ENCODE results near the gene TUBD1. TPM values are rescaled to one million over a fixed set of nuclear protein-coding genes. Genes with fewer than 3 reads are reported as not detected.

The TUBD1 gene
- total and polyA plus RNA-seq, 2 of the 13 experiments (the other 11 are each of a cell fraction or from before 2014, with no cell fraction given), result 18.2 to 25.9 TPM

DNA sequence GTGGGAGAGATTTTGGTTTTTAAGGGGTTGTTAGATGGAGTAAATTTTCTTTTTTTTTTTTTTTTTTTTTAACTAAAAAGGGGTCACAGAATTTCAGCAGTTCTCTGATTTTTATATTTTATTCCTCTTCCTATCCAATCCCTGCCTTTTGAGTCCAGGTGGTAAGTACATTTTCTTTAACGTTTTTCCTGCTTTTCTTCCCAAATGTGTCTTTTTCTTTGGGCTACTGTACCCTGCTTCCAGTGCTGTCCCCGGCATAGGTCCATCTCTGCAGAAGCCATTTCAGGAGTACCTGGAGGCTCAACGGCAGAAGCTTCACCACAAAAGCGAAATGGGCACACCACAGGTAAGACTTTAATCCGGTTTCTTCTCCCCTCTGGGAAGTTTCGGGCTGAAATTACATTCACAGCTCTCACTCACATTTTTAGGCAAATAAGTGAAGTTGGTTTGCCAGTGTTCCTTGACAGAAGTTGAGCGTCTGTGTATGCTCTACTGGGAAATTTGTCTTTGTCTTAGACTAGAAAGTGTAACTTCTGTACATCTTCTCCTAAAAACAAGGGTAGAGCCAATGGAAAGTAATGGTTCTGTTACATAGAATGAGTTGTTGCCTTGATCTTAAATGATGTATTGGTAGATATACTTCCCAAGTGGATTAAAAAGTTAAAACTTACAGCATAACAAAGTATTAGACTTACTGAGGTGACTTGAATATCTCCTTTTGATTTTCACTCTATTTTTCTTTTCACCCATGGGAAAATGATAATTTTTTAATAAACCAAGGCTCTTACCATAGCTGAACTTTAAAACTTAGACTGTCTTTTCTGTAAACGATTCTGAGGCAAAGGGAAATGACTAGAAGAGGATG is 54.5 kb downstream of the TUBD1 start (continued):
- TF ChIP-seq, protein P1, sequence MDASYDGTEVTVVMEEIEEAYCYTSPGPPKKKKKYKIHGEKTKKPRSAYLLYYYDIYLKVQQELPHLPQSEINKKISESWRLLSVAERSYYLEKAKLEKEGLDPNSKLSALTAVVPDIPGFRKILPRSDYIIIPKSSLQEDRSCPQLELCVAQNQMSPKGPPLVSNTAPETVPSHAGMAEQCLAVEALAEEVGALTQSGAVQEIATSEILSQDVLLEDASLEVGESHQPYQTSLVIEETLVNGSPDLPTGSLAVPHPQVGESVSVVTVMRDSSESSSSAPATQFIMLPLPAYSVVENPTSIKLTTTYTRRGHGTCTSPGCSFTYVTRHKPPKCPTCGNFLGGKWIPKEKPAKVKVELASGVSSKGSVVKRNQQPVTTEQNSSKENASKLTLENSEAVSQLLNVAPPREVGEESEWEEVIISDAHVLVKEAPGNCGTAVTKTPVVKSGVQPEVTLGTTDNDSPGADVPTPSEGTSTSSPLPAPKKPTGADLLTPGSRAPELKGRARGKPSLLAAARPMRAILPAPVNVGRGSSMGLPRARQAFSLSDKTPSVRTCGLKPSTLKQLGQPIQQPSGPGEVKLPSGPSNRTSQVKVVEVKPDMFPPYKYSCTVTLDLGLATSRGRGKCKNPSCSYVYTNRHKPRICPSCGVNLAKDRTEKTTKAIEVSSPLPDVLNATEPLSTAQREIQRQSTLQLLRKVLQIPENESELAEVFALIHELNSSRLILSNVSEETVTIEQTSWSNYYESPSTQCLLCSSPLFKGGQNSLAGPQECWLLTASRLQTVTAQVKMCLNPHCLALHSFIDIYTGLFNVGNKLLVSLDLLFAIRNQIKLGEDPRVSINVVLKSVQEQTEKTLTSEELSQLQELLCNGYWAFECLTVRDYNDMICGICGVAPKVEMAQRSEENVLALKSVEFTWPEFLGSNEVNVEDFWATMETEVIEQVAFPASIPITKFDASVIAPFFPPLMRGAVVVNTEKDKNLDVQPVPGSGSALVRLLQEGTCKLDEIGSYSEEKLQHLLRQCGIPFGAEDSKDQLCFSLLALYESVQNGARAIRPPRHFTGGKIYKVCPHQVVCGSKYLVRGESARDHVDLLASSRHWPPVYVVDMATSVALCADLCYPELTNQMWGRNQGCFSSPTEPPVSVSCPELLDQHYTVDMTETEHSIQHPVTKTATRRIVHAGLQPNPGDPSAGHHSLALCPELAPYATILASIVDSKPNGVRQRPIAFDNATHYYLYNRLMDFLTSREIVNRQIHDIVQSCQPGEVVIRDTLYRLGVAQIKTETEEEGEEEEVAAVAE (CRISPR knock-in tag; IDR thresholded peaks at IDR 0.05; ENCODE audit: borderline replicate concordance), result peak; percentile 1; the same call in 1 of the 2 replicates
- peak; percentile 28; the same call in 1 of the 2 replicates for TF ChIP-seq PHF8 (CRISPR knock-in tag; IDR thresholded peaks at IDR 0.05)
- TF ChIP-seq, protein P2, sequence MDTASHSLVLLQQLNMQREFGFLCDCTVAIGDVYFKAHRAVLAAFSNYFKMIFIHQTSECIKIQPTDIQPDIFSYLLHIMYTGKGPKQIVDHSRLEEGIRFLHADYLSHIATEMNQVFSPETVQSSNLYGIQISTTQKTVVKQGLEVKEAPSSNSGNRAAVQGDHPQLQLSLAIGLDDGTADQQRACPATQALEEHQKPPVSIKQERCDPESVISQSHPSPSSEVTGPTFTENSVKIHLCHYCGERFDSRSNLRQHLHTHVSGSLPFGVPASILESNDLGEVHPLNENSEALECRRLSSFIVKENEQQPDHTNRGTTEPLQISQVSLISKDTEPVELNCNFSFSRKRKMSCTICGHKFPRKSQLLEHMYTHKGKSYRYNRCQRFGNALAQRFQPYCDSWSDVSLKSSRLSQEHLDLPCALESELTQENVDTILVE (CRISPR knock-in tag; IDR thresholded peaks at IDR 0.05), result peak; percentile 41; the same call in 1 of the 2 replicates
- no peak for TF ChIP-seq FOXK2 (IDR thresholded peaks at IDR 0.05)
- TF ChIP-seq RORA (CRISPR knock-in tag; IDR thresholded peaks at IDR 0.05), result peak; percentile 70; the same call in 1 of the 2 replicates
- TF ChIP-seq ZSCAN25 (CRISPR knock-in tag; IDR thresholded peaks at IDR 0.05), result peak; percentile 27; the same call in 1 of the 2 replicates
- TF ChIP-seq KAT7 (CRISPR knock-in tag; IDR thresholded peaks at IDR 0.05; ENCODE audit: borderline replicate concordance), result peak; percentile 27; the same call in 1 of the 2 replicates
- TF ChIP-seq, protein P3, sequence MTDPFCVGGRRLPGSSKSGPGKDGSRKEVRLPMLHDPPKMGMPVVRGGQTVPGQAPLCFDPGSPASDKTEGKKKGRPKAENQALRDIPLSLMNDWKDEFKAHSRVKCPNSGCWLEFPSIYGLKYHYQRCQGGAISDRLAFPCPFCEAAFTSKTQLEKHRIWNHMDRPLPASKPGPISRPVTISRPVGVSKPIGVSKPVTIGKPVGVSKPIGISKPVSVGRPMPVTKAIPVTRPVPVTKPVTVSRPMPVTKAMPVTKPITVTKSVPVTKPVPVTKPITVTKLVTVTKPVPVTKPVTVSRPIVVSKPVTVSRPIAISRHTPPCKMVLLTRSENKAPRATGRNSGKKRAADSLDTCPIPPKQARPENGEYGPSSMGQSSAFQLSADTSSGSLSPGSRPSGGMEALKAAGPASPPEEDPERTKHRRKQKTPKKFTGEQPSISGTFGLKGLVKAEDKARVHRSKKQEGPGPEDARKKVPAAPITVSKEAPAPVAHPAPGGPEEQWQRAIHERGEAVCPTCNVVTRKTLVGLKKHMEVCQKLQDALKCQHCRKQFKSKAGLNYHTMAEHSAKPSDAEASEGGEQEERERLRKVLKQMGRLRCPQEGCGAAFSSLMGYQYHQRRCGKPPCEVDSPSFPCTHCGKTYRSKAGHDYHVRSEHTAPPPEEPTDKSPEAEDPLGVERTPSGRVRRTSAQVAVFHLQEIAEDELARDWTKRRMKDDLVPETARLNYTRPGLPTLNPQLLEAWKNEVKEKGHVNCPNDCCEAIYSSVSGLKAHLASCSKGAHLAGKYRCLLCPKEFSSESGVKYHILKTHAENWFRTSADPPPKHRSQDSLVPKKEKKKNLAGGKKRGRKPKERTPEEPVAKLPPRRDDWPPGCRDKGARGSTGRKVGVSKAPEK (CRISPR knock-in tag; IDR thresholded peaks at IDR 0.05; ENCODE audit: borderline replicate concordance), result peak; percentile 57; the same call in 1 of the 2 replicates
- TF ChIP-seq PRMT3 (CRISPR knock-in tag; IDR thresholded peaks at IDR 0.05; ENCODE audit: borderline replicate concordance, low read depth), result peak; percentile 6; the same call in 1 of the 2 replicates
- peak; percentile 33; the same call in 1 of the 2 replicates for TF ChIP-seq GLI4 (CRISPR knock-in tag; IDR thresholded peaks at IDR 0.05; ENCODE audit: borderline replicate concordance)
- peak; percentile 20 for TF ChIP-seq SRSF4 (IDR thresholded peaks at IDR 0.05; ENCODE audit: low read depth, low read length, poor library complexity, severe bottlenecking)
- TF ChIP-seq, protein P4, sequence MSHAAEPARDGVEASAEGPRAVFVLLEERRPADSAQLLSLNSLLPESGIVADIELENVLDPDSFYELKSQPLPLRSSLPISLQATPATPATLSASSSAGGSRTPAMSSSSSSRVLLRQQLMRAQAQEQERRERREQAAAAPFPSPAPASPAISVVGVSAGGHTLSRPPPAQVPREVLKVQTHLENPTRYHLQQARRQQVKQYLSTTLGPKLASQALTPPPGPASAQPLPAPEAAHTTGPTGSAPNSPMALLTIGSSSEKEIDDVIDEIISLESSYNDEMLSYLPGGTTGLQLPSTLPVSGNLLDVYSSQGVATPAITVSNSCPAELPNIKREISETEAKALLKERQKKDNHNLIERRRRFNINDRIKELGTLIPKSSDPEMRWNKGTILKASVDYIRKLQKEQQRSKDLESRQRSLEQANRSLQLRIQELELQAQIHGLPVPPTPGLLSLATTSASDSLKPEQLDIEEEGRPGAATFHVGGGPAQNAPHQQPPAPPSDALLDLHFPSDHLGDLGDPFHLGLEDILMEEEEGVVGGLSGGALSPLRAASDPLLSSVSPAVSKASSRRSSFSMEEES (CRISPR knock-in tag; IDR thresholded peaks at IDR 0.05), result peak; percentile 6; the same call in 1 of the 2 replicates
- TF ChIP-seq ZNF558 (CRISPR knock-in tag; IDR thresholded peaks at IDR 0.05; ENCODE audit: borderline replicate concordance), result 0 out of 2 replicates have a peak, but pooled peaks have one; percentile 59
- peak; percentile 87; the same call in 1 of the 2 replicates for TF ChIP-seq MLLT10 (CRISPR knock-in tag; IDR thresholded peaks at IDR 0.05)
- no peak for TF ChIP-seq HDAC2 (CRISPR knock-in tag; IDR thresholded peaks at IDR 0.05)
- TF ChIP-seq, protein P5, sequence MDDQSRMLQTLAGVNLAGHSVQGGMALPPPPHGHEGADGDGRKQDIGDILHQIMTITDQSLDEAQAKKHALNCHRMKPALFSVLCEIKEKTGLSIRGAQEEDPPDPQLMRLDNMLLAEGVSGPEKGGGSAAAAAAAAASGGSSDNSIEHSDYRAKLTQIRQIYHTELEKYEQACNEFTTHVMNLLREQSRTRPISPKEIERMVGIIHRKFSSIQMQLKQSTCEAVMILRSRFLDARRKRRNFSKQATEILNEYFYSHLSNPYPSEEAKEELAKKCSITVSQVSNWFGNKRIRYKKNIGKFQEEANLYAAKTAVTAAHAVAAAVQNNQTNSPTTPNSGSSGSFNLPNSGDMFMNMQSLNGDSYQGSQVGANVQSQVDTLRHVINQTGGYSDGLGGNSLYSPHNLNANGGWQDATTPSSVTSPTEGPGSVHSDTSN (CRISPR knock-in tag; IDR thresholded peaks at IDR 0.05; ENCODE audit: borderline replicate concordance), result peak; percentile 21; the same call in 1 of the 2 replicates
